Neuron (in vitro differentiated cells): ENCODE results near the gene SF3A1.

Experiments used
- H2AFZ ChIP-seq: one replicate; pipeline ENCODE4 v1.6.1; 2013; ENCODE audit warnings: low read depth, mild to moderate bottlenecking, inconsistent platforms, low read length, moderate library complexity
- H3K27me3 ChIP-seq: one replicate; pipeline ENCODE4 v1.6.1; 2013; ENCODE audit warnings: low read length; ENCODE audit not compliant: insufficient read depth
- H3K36me3 ChIP-seq: one replicate; pipeline ENCODE4 v1.6.1; 2013; ENCODE audit warnings: low read length; ENCODE audit not compliant: insufficient read depth
- H3K4me1 ChIP-seq: one replicate; pipeline ENCODE4 v1.6.1; 2013; ENCODE audit warnings: low read length; ENCODE audit not compliant: insufficient read depth
- H3K4me3 ChIP-seq: 2 replicates; pipeline ENCODE4 v1.5.1; 2013; ENCODE audit warnings: mild to moderate bottlenecking, low read length, moderate library complexity
- H3K9me3 ChIP-seq: one replicate; pipeline ENCODE4 v1.6.1; 2013; ENCODE audit warnings: low read length

Gene SF3A1

GRCh38 chr22:30307041-30307574 lies 49.6 kb downstream of the SF3A1 start:
- Histone ChIP-seq H3K36me3 (no peaks in the 10 kb centered on the region), H3K4me1 (no peaks in the 10 kb centered on the region), H3K27me3 (no peaks in the 10 kb centered on the region), H2AFZ (no peak overlapping the region), H3K9me3 (no peaks in the 10 kb centered on the region), H3K4me3 (no peak overlapping the region)

GRCh38 chr22:30306627-30307011 lies 50.1 kb downstream of the SF3A1 start:
- Histone ChIP-seq H2AFZ (no peak overlapping the region), H3K4me1 (no peaks in the 10 kb centered on the region), H3K27me3 (no peaks in the 10 kb centered on the region), H3K9me3 (no peaks in the 10 kb centered on the region), H3K4me3 (no peak overlapping the region), H3K36me3 (no peaks in the 10 kb centered on the region)

DNA sequence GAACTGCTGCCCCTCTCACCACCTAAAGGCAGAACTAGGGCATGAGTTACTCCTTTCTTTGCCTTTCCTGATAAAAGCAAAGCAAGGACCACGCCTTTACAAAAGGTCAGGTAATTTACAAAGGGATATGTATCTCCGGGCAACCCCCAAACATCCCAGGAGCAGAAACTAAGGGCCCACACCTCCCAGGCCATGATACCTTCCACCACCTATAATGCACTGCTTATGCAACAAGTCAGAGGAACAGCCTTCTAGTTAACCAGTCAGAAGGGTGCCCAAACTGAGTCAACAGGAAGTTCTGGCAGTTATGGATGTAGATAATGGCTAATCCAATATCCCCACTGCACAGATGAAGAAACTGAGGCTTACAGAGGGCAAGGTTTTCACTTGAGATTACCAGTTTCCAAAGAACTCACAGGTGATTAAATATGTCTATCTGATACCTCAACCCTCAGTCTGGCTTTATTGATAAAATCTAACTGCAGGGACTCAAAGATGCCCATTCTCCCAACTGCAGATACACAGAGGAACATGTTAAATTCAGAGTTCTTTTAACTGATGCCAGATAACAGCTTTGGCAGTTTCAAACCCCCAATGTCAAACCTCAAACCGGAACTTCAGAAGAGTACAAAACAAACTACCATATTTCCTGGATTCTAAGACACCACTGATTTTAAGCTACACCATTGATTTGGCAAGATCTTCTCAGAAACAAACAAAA lies 50.6 kb downstream of the SF3A1 start:
- Histone ChIP-seq H3K27me3 (no peaks in the 10 kb centered on the region), H2AFZ (no peak overlapping the region), H3K9me3 (no peaks in the 10 kb centered on the region), H3K36me3 (no peaks in the 10 kb centered on the region), H3K4me3 (no peak overlapping the region), H3K4me1 (no peaks in the 10 kb centered on the region)

- Histone ChIP-seq H3K4me1 (no peaks in the 10 kb centered on the region), H3K27me3 (no peaks in the 10 kb centered on the region), H3K4me3 (no peak overlapping the region), H3K9me3 (no peaks in the 10 kb centered on the region), H2AFZ (no peak overlapping the region), H3K36me3 (no peaks in the 10 kb centered on the region)
These were observed 51.2 kb downstream of the SF3A1 start for GRCh38 chr22:30305519-30305905.

GRCh38 chr22:30304495-30305244 lies 52.0 kb downstream of the SF3A1 start:
- H3K9me3 ChIP-seq = no peaks in the 10 kb centered on the region
- H3K36me3 ChIP-seq = no peaks in the 10 kb centered on the region
- no peak overlapping the region for H2AFZ ChIP-seq
- no peak overlapping the region for H3K4me3 ChIP-seq
- no peaks in the 10 kb centered on the region for H3K4me1 ChIP-seq
- no peaks in the 10 kb centered on the region for H3K27me3 ChIP-seq

GRCh38 chr22:30302810-30303138 lies 53.9 kb downstream of the SF3A1 start:
- H3K27me3 ChIP-seq = no peaks in the 10 kb centered on the region
- no peak overlapping the region for H3K4me3 ChIP-seq
- H3K9me3 ChIP-seq = no peaks in the 10 kb centered on the region
- H3K36me3 ChIP-seq = peaks cover 6% of the 10 kb centered on the region
- H3K4me1 ChIP-seq = no peaks in the 10 kb centered on the region
- no peak overlapping the region for H2AFZ ChIP-seq

GRCh38 chr22:30301995-30302809 lies 54.5 kb downstream of the SF3A1 start:
- Histone ChIP-seq H3K27me3 (no peaks in the 10 kb centered on the region), H3K9me3 (no peaks in the 10 kb centered on the region), H3K36me3 (peaks cover 6% of the 10 kb centered on the region), H3K4me3 (no peak overlapping the region), H3K4me1 (no peaks in the 10 kb centered on the region), H2AFZ (no peak overlapping the region)

- Histone ChIP-seq H3K4me1 (no peaks in the 10 kb centered on the region), H3K36me3 (peaks cover 6% of the 10 kb centered on the region), H2AFZ (no peak overlapping the region), H3K4me3 (no peak overlapping the region), H3K9me3 (no peaks in the 10 kb centered on the region), H3K27me3 (no peaks in the 10 kb centered on the region)
These were observed 57.4 kb downstream of the SF3A1 start for GRCh38 chr22:30299322-30299721.

GRCh38 chr22:30297991-30298701 lies 58.5 kb downstream of the SF3A1 start:
- Histone ChIP-seq H3K4me3 (no peak overlapping the region), H3K4me1 (no peaks in the 10 kb centered on the region), H3K9me3 (no peaks in the 10 kb centered on the region), H2AFZ (no peak overlapping the region), H3K27me3 (no peaks in the 10 kb centered on the region), H3K36me3 (peaks cover 16% of the 10 kb centered on the region)

- no peak overlapping the region for H3K4me3 ChIP-seq
- peaks cover 18% of the 10 kb centered on the region for H3K36me3 ChIP-seq
- no peaks in the 10 kb centered on the region for H3K9me3 ChIP-seq
- H3K4me1 ChIP-seq = no peaks in the 10 kb centered on the region
- H2AFZ ChIP-seq = no peak overlapping the region
- no peaks in the 10 kb centered on the region for H3K27me3 ChIP-seq
These were observed 59.3 kb downstream of the SF3A1 start for GRCh38 chr22:30297276-30297990.

GRCh38 chr22:30296833-30297232 lies 59.9 kb downstream of the SF3A1 start:
- peaks cover 18% of the 10 kb centered on the region for H3K36me3 ChIP-seq
- H3K4me1 ChIP-seq = no peaks in the 10 kb centered on the region
- H3K27me3 ChIP-seq = no peaks in the 10 kb centered on the region
- no peak overlapping the region for H3K4me3 ChIP-seq
- H3K9me3 ChIP-seq = no peaks in the 10 kb centered on the region
- H2AFZ ChIP-seq = no peak overlapping the region

- no peaks in the 10 kb centered on the region for H3K9me3 ChIP-seq
- no peak overlapping the region for H2AFZ ChIP-seq
- no peaks in the 10 kb centered on the region for H3K27me3 ChIP-seq
- no peaks in the 10 kb centered on the region for H3K4me1 ChIP-seq
- no peak overlapping the region for H3K4me3 ChIP-seq
- H3K36me3 ChIP-seq = peaks cover 18% of the 10 kb centered on the region
These were observed 60.4 kb downstream of the SF3A1 start for GRCh38 chr22:30296324-30296723.
